Activated B cell treated with CpG ODN at 0.5 μM for 24 hours (primary cell): ENCODE results near the gene DCBLD2. TPM values are rescaled to one million over a fixed set of nuclear protein-coding genes. Genes with fewer than 3 reads are reported as not detected.

Source experiments
- ATAC-seq: fragments of 200-7000 bp; cut with Tn5 transposase; one replicate; pipeline ENCODE4 v1.10.0; 2021; ENCODE audit warnings: low read depth, mild to moderate bottlenecking, moderate library complexity
- CTCF ChIA-PET: fragments of 350-600 bp; sonication (Branson Sonifier 250); formaldehyde crosslinking; loops from one replicate; lab custom pipeline; 2021; ENCODE audit warnings: antibody characterized with exemption; lab: Charles Lee
- POLR2A ChIA-PET: fragments of 350-600 bp; sonication (Branson Sonifier 250); formaldehyde crosslinking; loops from one replicate; lab custom pipeline; 2021; ENCODE audit warnings: antibody characterized with exemption; lab: Charles Lee
- DNase-seq: peaks from one replicate; pipeline ENCODE4 v3.0.0; 2022
- H3K27ac Mint-ChIP-seq: one replicate; pipeline ENCODE4 v1.8.0; 2020; ENCODE audit warnings: mixed read lengths
- H3K27me3 Mint-ChIP-seq: one replicate; pipeline ENCODE4 v1.8.0; 2021; ENCODE audit warnings: mixed read lengths
- H3K36me3 Mint-ChIP-seq: one replicate; pipeline ENCODE4 v1.8.0; 2021; ENCODE audit warnings: low read depth, mixed read lengths
- H3K4me1 Mint-ChIP-seq: one replicate; pipeline ENCODE4 v1.8.0; 2021; ENCODE audit warnings: mixed read lengths
- H3K4me3 Mint-ChIP-seq: one replicate; pipeline ENCODE4 v1.8.0; 2020; ENCODE audit warnings: mild to moderate bottlenecking, mixed read lengths
- H3K9me3 Mint-ChIP-seq: one replicate; pipeline ENCODE4 v1.8.0; 2020; ENCODE audit warnings: mixed read lengths
- CTCF ChIP-seq: fragments of 200-600 bp; IDR thresholded peaks from one replicate; pipeline ENCODE4 v1.8.0; 2022; ENCODE audit warnings: antibody characterized with exemption, mild to moderate bottlenecking
- intact Hi-C: fragments of 100-400 bp; cut with micrococcal nuclease; formaldehyde crosslinking; loops from one replicate; pipeline ENCODE4 v1.15.1; 2024
- total RNA-seq: library from RNA; stranded (reverse); gene quantifications from 2 replicates; pipeline ENCODE4 v1.2.3, GENCODE V29; 2022

The DCBLD2 gene
- total RNA-seq, 1 donor from 2014 or later, result 0.95 TPM

DNA sequence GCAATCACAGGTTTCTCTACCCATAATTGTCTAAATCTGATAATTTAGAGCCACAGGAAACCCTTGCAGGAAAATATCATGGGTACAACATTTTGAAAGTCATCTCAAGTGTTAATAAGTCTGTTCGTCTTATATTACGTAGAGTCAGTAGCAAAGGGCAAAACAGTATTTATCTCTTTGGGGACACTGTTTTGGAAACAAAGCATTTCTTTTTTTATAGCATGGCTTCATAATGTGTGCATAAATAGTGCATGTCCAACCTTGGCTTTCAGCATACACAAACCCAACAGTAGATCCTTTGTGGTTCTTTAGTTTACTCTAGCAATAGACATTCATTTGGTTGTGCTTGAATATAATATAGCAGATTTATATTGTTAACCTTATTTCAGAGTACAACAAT is 114.3 kb downstream of the DCBLD2 start:
- no peaks in the 10 kb centered on the region for H3K36me3 Mint-ChIP-seq
- intact Hi-C loops, result no loop called here

GRCh38 chr3:98786364-98787006 is 115.0 kb downstream of the DCBLD2 start:
- intact Hi-C loops, result no loop called here
- no peak for TF ChIP-seq CTCF

More for the DNA sequence above, 114.3 kb downstream of the DCBLD2 start:
- Mint-ChIP-seq H3K27me3 (peaks cover 2% of the 10 kb centered on the region), H3K27ac (no peak overlapping the region), H3K4me1 (no peaks in the 10 kb centered on the region), H3K9me3 (no peaks in the 10 kb centered on the region), H3K4me3 (no peak overlapping the region)
- ATAC-seq (no peak), DNase-seq (no peak)
- ChIA-PET POLR2A (no interaction called here), CTCF (no interaction called here)
- no peak for TF ChIP-seq CTCF

GRCh38 chr3:98784666-98785600 is 116.6 kb downstream of the DCBLD2 start:
- Mint-ChIP-seq H3K27me3 (no peaks in the 10 kb centered on the region), H3K9me3 (no peaks in the 10 kb centered on the region), H3K27ac (no peak overlapping the region), H3K4me3 (no peak overlapping the region), H3K4me1 (no peaks in the 10 kb centered on the region), H3K36me3 (no peaks in the 10 kb centered on the region)
- intact Hi-C loops, result no loop called here
- TF ChIP-seq CTCF, result no peak
- ATAC-seq, result no peak
- ChIA-PET POLR2A (no interaction called here), CTCF (no interaction called here)
- DNase-seq, result no peak

More at GRCh38 chr3:98786364-98787006, 115.0 kb downstream of the DCBLD2 start:
- ChIA-PET CTCF (no interaction called here), POLR2A (no interaction called here)
- H3K27me3 Mint-ChIP-seq, result peaks cover 2% of the 10 kb centered on the region
- H3K36me3 Mint-ChIP-seq, result no peaks in the 10 kb centered on the region
- H3K9me3 Mint-ChIP-seq, result no peaks in the 10 kb centered on the region
- DNase-seq (no peak), ATAC-seq (no peak)
- no peaks in the 10 kb centered on the region for H3K4me1 Mint-ChIP-seq
- H3K27ac Mint-ChIP-seq, result no peak overlapping the region
- no peak overlapping the region for H3K4me3 Mint-ChIP-seq

DNA sequence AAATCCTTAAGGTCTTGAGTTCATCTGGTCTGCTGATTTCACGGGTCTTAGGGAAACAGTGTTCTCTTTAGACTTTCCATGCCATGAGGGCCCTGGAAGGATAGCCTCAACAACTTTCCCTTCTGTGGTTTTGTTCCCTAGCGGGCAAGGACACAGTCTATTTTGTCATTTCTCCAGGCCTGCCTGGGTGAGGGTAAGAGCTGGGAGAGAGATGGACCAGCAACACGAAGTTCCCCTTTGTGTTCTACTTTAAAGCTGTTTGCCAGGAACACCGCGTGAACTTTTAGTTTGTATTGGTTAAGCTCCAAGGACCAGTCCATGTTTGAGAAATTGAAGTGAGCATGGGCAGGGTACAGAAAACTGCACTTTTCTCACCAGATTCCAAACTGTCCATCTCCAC is 117.5 kb downstream of the DCBLD2 start:
- no peak overlapping the region for H3K27ac Mint-ChIP-seq
- ChIA-PET CTCF (no interaction called here), POLR2A (interaction anchor here (0.6 kb wide), 1 partner anchor 819 kb away, joined by 6 read pairs; no protein-coding TSS in a partner anchor)
- DNase-seq, result no peak
- no peaks in the 10 kb centered on the region for H3K4me1 Mint-ChIP-seq
- ATAC-seq, result no peak
- TF ChIP-seq CTCF, result no peak
- H3K27me3 Mint-ChIP-seq, result no peaks in the 10 kb centered on the region
- intact Hi-C loops, result no loop called here
- H3K36me3 Mint-ChIP-seq, result no peaks in the 10 kb centered on the region
- H3K4me3 Mint-ChIP-seq, result no peak overlapping the region
- H3K9me3 Mint-ChIP-seq, result no peaks in the 10 kb centered on the region

DNA sequence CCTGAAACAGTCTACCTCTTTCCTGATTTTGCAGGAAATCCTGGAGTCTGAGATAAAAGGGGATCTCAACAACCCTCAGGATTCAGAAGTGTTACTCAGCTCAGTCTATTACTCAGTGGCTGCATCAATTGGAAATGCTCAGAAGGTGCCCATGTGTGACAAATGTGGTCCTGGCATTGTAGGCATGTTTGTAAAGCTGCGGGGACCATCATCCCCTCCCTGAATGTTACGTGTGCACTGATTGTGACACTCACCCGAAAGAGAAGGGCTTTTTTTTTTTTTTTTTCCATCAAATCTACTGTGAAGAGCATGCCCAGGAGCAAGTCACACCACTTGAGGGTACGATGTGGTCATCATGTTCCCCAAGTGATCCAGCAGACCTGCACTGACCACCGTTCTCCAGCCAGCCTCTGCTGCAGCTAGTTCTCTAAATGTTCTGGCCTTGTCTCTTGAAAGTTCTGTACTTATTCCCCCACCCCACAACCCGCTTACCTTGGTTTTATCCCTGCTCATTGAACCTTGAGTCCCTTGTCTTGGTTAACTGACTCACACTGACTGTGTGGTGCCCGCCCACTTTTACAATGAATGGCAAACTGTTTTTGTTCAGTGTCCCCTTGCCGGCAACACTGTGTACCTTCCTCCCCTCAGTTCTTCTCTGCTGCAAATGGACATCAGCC is 118.5 kb downstream of the DCBLD2 start:
- CTCF ChIA-PET, result no interaction called here
- Mint-ChIP-seq H3K27me3 (no peaks in the 10 kb centered on the region), H3K4me1 (no peaks in the 10 kb centered on the region), H3K27ac (no peak overlapping the region), H3K4me3 (no peak overlapping the region), H3K36me3 (no peaks in the 10 kb centered on the region), H3K9me3 (no peaks in the 10 kb centered on the region)
- ATAC-seq (no peak), DNase-seq (no peak)
- intact Hi-C loops, result no loop called here
- no peak for TF ChIP-seq CTCF
- POLR2A ChIA-PET, result no interaction called here
